ENCODE results near the gene CNOT1.

Gene CNOT1

GRCh38 chr16:58481226-58481869, 148.3 kb downstream of the CNOT1 start:
- DNase-seq: no peak

GRCh38 chr16:58478427-58478826, 151.2 kb downstream of the CNOT1 start:
- DNase-seq: no peak

- DNase-seq: no peak
Measured at GRCh38 chr16:58476791-58477190, 152.8 kb downstream of the CNOT1 start.

GRCh38 chr16:58475091-58475619, 154.5 kb downstream of the CNOT1 start:
- DNase-seq: no peak

GRCh38 chr16:58474296-58474695, 155.3 kb downstream of the CNOT1 start:
- DNase-seq: no peak

GRCh38 chr16:58472827-58473226, 156.8 kb downstream of the CNOT1 start:
- DNase-seq: no peak

GRCh38 chr16:58472266-58472665, 157.4 kb downstream of the CNOT1 start:
- no peak for DNase-seq

- DNase-seq: no peak
Measured at GRCh38 chr16:58471209-58471975, 158.2 kb downstream of the CNOT1 start.
